D341Med (cell line): Measurements from ENCODE around the gene CLTCL1.
"Not testable (repeated sequence)": the region's sequence is repeated elsewhere in the genome, so short reads cannot be mapped to it uniquely, and the experiment has no call there.

Source experiments
- DNase-seq: peaks from one replicate; pipeline ENCODE4 v3.0.0; 2012; ENCODE audit warnings: low spot score

Gene CLTCL1

DNA sequence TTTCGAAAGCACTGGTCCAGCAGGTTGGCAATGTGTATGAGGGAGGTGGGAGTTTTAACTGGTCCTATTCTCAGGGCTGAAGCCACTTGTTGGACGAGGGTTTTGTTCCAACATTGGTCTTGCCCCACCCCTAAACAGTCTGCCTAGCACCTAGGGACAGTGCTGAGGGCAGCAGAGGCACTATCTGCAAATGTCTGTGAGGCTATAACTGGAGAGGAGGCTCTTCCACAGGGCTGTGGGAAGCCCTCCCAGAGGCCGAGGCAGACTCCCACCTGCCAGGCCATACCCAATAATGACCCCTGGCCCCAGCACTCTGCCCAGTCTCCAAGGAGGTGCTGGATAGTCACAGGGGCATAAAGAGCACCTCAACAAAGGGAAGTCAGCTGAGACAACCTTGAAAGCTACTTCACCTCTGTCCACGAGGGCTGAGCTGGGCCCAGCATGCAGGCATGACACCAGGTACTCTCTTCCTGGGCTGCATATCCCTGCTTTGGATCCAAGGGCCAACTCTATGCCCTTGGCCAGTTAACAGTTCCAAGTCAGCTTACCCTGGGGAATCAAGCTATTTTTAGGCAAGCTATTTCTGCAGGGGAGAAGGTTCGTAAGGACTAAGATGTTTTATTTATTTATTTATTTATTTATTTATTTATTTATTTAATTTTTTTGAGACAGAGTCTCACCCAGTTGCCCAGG is 72.8 kb downstream of the CLTCL1 start:
- no peak for DNase-seq

DNA sequence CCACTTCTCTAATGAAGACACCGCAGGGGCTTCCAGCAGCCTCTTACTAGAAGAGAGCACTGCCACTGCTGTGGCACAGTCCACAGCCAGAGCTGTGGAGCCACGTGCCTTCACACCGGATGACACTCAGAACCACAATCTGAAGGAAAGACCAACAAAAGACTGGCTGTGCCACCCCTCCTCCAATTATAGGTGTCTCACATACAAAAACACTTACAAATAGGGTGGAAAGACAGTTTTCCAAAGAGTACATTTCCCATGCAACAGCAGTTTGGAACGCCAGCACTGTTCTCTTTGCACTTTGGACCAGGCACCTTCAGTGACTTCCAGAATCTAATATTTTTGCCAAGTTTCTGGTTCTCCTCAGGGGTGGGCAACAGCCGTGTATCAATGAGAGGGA is 74.9 kb downstream of the CLTCL1 start:
- DNase-seq, result no peak

DNA sequence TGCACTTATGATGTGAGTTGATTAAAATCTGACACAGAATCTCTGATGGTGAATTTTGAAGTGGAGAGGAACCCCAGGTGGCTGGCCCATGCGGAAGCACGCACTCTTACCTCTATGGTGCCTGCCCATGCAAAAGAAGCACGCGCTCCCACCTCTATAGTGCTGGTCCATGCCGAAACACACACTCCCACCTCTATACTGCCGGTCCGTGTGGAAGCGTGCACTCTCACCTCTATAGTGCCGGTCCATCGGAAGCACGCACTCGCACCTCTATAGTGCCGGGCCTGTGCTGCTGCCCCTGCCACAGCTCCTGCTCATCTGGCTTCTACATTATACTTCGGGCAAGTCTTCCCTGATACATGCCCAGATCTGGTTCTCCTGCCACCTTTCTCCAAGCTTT is 76.2 kb downstream of the CLTCL1 start:
- no peak for DNase-seq

DNA sequence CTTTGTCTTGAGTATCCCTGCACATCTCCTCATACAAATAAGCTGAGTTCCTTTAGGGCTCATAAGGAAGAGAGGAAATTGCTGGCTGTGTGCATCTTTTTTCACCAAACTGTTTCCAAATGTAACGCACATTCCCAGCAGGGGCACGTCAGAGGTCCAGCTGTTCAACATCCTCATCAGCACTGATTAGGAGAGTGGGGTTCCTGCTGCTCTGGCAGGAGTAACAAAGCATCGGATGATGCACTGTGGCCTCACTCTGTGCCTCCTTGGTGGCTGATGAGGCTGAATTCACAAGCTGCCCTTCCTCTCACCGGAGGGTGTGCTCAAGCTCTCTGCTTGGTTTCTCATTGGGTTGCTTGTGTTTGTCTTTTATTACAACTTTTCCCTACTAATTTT is 77.4 kb downstream of the CLTCL1 start:
- no peak for DNase-seq

DNA sequence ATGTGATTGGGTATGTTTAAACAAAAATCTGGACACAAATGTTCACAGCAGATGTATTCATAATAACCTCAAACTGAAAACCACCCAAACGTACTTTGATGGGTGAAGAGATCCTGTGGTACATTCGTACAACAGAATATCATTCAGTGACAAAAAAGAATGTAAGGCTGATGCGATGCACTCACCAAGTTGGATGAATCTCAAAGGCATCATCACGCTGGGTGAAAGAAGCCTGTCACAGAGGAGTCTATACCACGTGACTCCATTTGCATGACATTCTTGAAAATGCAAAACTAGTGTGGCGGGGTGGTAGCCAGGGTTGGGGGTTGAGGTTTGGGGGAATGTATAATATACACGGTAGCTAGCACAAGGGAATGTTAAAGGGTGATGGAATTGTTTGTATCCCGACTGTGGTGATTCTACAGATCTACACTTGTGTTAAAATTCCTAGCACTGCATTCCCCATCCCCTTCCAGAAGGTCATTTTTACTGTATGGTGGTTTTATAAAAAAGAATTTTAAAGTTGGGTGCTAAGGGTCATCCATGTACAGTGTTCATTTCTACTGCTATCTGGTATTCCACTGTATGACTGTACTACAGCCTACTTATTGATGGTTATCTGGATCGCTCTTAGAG is 78.0 kb downstream of the CLTCL1 start:
- no peak for DNase-seq

DNA sequence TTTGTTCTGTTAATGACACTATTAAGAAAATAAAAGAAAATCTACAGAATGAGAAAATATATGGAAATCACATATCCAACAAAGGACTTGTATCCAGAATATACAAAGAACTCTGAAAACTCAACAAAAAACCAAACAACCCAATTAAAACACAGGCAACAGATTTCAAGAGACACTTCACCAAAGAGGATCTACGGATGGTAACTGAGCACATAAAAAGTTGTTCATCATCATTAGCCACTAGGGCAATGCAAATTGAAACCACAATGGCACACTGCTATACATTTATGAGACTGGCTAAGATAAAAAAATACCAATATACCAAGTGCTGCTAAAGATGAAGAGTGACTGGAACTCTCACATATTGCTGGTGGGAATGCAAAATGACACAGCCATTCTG is 78.5 kb downstream of the CLTCL1 start:
- DNase-seq, result no peak

DNA sequence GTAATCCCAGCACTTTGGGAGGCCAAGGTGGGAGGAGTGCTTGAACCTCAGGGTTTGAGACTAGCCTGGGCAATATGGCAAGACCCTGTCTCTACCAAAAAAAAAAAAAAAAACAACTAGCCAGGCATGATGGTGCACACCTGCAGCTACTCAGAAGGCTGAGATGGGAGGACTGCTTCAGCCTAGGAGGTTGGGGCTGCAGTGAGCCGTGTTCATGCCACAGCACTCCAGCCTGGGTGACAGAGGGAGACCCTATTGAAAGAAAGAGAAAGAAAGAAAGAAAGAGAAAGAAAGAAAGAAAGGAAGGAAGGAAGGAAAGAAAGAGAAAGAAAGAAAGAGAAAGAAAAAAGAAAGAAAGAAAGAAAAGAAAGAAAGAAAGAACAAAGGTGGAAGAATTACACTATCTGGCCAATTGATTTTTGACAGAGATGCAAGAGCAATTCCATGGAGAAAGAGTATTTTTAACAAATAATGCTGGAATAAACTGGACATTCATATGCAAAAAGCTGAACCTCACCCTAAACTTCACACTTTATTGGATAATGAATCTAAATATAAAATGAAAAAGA is 79.1 kb downstream of the CLTCL1 start:
- DNase-seq, result no peak

DNA sequence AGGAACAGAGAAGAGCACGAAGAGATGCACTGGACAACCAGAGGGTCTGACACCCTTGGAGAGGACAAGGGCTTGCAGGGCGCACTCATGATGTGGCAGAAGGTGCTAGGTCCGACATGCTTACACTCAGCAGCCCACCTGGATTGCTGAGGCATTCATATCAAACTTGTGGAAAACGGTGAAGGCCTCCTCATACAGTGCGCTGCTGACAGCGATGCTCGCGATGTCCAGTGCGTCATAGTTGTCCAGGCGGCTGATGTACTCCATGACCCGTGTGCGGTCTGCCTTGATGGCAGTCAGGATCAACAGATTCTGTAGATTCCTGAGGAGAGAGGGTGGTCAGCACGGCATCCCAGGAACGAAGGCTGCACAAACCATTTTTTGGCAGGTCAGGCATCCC is 81.3 kb downstream of the CLTCL1 start:
- no peak for DNase-seq

DNA sequence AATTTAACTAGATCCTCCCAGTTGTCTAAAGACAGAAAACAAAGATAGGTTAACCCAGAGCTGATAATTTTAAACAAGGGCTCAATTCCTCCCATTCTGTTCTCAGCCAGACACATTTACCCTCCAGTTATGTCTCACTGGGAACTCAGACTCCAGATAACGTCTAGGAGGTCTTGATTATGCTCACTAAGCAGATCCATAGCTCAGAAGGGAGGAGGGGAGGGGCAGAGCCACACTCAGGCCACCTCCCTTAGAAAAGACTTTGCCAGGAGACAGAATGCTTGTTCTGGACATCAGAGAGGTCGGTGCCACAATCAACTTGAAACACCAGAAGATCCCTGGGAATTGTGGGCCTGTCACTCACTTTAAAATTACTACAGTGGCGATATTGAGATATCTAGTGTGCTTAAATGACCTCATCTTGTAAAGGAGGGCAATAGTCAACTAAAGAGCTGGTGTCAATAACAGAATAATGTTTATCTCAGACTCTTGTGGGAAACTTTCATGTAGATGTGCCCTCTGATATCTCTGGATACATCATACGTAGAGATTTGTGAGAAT is 83.2 kb downstream of the CLTCL1 start:
- DNase-seq, result no peak

DNA sequence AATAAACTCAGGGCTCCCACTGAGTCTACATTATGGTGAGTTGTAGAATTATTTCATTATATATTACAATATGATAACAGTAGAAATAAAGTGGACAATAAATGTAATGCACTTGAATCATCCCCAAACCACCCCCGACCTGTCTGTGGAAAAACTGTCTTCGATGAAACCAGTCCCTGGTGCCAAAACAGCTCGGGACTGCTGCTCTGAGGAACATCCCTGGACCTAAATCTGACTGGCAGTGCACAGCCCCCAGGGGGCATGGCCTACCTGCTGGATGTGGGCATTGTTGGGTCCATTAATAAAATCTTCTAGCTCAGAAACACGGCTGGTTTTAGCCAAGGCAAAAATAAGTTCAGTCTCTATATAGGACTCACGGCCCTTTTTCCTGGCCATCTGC is 83.6 kb downstream of the CLTCL1 start:
- no peak for DNase-seq

DNA sequence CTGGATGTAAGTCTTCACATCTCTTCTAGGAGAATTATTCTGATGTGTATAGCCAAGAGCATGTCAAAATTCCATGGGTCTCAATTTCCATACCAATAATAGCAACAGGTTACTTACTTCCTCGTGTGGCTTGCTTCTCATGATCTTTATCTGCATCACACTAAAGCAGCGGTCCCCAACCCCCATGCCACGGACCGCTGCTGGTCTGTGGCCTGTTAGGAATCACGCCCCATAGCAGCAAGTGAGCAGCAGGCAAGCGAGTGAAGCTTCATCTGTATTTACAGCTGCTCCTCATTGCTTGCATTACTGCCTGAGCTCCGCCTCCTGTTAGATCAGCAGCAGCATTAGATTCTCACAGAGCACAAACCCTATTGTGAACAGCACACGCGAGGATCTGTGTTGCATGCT is 84.1 kb downstream of the CLTCL1 start:
- no peak for DNase-seq

DNA sequence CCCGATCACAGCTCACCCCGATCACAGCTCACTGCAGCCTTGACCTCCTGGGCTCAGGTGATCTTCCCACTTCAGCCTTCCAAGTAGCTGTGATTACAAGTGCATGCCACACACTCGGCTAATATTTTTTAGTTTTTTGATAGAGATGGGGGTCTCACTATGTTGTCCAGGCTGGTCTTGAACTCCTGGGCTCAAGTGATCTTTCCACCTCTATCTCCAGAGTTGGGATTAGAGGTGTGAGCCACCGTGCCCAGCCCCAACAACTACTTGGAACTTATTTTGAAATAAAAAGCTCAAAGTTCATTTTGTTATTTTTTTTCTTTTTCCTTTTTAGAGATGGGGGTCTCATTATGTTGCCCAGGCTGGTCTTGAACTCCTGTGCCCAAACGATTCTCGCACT is 85.2 kb downstream of the CLTCL1 start:
- DNase-seq, result no peak

DNA sequence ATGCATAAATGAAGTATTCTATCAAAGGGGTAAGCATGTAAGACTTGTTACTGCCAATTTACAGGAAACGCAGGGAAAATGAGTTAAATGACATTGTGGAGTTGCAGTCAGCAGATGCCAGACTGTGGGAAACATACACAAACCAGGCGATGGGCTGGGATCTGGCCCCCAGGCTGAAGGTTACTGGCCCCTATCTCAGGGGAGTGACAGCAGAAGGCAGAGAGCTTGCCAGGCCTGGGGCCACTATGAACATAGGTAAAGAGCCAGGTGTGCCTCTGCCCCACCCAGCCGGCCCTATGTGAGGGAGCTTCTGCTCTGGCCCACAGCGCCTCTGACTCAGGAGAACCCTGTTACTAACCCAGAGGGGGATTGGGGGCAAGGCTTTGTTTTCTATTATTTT is 86.9 kb downstream of the CLTCL1 start:
- no peak for DNase-seq

DNA sequence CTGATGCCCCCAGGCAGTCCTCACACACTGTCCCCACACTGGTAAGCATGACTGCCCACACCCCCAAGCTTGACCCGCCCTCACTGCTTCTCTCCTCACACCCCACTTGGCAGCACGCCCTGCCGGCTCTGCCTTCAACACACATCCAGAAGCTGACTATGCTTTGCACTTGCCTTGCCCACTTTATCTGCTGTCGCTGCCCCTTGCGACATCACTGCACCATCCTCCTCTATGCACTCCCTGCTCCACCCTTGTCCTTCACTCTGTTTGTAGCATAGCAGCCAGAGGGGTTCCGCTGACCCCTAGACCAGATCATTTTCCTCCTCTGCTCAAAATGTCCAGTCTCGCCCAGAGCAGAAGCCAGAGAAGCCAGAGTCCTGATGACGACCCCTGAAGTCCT is 87.7 kb downstream of the CLTCL1 start:
- no peak for DNase-seq

DNA sequence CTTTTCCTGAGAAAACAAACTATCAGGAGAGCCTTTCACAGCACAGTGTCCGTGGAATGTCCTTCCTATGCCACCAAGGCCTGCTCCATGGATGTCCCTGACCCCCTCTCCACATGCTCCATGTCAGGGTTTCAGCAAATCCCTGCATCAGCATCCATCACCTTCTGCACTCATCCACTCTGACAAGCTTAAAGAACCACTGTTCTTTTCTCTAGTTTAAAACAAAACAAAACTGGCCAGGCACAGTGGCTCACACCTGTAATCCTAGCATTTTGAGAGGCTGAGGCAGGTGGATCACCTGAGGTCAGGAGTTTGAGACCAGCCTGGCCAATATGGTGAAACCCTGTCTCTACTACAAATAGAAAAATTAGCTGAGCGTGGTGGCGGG is 88.7 kb downstream of the CLTCL1 start:
- DNase-seq, result not testable (repeated sequence)

DNA sequence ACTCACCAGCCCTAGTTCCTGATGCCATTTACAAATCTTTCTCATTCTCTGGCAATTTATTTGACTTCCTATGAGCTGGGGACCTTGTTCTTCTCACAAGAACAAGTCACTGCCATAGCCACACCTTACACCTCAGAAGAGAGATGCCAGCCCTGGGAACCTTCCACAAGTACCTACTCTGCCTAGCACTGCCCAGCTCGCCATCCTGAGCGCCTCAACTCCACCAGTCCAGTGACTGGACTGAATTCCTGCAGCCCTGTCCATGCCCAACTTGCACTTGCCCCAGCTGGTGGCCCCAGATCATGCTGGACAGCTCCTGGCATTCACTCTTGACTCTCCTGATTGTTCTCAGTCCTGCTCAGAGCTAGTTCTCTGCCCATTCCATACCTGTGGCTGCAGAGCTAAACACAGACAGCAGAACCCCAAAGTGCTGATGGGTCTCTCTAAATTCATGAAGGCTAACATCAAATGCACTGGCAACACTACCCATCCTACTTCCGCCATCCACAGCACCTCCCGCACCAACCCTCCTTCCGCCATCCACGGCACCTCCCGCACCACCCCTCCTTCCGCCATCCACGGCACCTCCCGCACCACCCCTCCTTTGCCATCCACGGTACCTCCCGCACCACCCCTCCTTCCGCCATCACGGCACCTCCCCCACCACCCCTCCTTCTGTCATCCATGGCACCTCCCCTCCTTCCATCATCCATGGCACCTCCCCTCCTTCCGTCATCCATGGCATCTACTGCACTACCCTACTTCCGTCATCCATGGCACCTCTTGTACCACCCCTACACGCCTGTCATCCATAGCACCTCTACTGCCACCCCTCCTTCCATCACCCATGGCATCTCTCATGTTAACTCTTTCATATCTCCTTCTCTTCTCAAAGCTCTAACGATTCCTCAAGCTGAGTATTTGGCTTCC is 89.4 kb downstream of the CLTCL1 start:
- no peak for DNase-seq

DNA sequence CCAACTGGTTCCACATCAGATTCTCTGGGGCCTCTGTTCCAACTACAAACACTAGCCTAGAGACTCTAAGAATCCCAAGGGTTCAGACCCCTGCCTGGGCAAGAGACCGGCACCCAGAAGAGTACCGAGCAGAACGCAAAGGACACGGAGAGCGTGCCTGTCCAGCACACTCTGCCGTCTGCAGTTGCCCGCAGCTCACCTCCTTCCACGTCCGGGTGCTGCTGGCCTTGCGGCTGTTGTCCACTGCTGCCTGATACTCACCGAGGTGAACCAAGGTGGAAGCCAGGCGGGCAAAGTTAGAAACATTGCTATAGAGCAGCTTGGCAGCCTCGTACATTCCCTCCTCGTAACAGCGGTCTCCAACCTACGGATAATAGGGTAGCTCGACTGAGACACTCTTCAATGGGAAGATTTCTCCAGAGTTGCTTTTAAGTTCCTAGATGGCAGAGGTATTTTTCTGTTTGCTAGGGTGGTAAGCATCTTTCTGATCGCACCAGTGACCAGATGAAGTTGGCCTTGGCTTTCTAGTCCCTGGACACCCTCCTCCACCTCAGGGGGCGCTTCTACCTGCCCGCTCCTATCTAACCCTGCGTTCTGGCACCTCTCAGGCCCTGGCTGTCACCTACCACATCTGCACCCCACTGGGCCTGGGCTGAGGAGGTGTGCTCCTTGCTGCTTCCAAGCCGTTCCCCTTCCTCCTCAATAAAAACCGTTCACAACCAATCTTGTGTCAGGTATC is 90.2 kb downstream of the CLTCL1 start:
- DNase-seq, result no peak

DNA sequence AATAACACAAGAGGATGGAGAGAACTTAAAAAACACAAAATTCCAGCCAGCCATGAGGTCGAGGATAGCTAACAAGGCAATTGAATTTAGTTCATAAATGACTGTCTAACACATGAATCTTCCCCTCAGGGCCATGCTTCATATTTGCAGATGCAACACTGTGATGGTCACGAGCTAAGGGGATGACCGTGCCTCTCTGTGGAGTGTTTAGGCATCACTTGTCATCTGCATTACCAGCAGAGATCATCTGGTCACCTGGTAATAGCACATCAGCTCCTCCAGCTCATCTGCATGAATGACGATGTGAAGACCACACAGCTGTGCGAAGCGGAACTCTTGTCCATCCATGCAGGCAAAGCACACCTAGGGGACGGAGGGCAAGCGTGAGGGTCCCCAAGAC is 92.0 kb downstream of the CLTCL1 start:
- DNase-seq, result no peak

DNA sequence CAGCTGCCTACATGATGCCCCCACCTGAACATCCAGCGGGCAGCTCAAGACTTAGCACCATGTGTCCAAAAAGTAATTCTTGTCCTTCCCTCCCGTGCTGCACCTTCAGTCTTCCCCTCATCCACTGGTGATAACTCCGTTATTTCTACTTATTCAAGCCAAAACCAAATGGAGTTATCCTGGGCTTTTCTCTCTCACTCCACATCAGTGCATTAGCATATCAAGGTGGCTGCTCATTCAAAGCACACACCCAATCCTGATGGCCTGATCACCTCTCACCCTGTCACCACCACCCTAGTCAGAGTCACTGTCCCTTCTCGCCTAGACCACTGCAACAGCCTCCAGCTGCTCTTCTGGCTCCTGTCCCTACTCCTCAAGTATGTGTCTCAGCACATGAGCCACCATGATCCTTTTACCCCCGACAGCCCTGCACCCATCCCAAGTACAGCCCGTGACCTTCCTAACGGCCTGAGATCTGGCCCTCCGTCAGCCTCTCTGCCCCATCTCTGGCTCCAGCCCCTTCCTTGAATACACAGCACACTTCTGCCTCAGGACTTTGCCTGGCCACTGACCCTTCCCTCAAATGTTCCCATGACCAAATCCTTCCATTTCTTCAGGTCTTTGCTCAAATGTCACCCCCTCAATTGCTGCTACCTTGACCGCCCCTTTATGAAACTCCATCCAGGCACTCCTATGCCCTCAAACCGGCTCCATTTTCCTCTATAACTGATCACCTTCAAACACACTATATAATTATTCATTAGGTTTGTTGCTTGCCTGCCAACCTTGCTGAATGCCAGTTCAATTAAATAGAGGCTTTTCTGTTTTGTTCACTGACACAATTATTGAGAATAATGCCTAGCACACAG is 93.3 kb downstream of the CLTCL1 start:
- DNase-seq, result no peak

DNA sequence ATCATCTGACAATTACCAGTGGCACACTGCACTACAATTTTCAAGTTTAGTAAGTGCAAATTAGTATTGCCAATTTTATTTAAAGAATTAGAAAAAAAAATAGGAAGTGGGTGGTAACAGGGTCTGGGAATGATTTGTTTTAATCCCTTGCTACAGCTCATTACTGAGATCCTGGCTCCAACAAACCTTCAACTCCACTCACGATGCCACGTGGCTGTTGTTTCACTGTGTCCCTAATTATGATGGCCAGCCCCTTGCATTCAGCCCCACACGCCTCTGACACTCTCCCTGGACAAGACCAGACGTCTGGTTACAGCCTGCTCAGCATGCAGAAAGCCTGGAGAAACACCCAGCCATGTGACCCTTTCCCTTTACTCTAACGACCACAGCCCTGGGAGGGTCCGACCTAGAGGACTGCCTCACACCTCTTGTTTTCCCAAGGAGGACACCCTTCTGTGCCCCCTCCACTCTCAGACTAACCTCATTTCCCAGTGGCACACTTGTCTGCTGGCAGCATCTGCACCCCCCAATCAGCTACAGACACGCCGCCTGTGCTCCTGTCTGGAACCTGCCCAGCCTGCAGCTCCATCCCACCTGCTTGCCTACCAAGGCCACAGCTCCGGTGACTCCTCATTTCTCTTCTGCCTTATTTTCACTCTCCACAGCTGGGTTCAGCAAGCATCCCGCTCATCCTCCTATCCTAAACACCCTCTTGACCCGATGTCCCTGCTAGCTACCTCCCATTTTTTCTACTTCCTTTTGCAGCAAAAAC is 94.5 kb downstream of the CLTCL1 start:
- no peak for DNase-seq
